NCI-H345 (cell line): ENCODE measurements around the gene FAM151B.

Experiments
- DNase-seq: peaks from one replicate; lab custom pipeline; 2025; lab: John Stamatoyannopoulos, UW

Gene FAM151B

GRCh38 chr5:80590766-80591165, 102.9 kb downstream of the FAM151B start:
- DNase-seq, result no peak

GRCh38 chr5:80591352-80591751, 103.5 kb downstream of the FAM151B start:
- DNase-seq, result no peak

GRCh38 chr5:80592105-80592504, 104.2 kb downstream of the FAM151B start:
- no peak for DNase-seq
